ENCODE results near the gene AQP1. TPM values are rescaled to one million over a fixed set of nuclear protein-coding genes. Genes with fewer than 3 reads are reported as not detected.

AQP1 gene
- total and polyA plus RNA-seq, 8 donors, result 91.6 to 1,008 (median 183) TPM

- DNase-seq (peak in 1 of 4 donors; percentile 68), ATAC-seq (no peak)
- intact Hi-C loops (cut with DNase I), result no loop called here
- Histone ChIP-seq H3K27ac (peak overlapping the region in 1 of 2 donors; percentile 50), H3K27me3 (no peaks in the 10 kb centered on the region), H3K4me1 (peaks cover 23 to 54% of the 10 kb centered on the region in 2 donors), H3K36me3 (no peaks in the 10 kb centered on the region), H3K9me3 (no peaks in the 10 kb centered on the region), H3K4me3 (no peak overlapping the region)
- TF ChIP-seq, protein P1, sequence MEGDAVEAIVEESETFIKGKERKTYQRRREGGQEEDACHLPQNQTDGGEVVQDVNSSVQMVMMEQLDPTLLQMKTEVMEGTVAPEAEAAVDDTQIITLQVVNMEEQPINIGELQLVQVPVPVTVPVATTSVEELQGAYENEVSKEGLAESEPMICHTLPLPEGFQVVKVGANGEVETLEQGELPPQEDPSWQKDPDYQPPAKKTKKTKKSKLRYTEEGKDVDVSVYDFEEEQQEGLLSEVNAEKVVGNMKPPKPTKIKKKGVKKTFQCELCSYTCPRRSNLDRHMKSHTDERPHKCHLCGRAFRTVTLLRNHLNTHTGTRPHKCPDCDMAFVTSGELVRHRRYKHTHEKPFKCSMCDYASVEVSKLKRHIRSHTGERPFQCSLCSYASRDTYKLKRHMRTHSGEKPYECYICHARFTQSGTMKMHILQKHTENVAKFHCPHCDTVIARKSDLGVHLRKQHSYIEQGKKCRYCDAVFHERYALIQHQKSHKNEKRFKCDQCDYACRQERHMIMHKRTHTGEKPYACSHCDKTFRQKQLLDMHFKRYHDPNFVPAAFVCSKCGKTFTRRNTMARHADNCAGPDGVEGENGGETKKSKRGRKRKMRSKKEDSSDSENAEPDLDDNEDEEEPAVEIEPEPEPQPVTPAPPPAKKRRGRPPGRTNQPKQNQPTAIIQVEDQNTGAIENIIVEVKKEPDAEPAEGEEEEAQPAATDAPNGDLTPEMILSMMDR (IDR thresholded peaks at IDR 0.05), result no peak
These were observed 8.5 kb upstream of the AQP1 start for GRCh38 chr7:30903146-30903545.

- Histone ChIP-seq H3K27me3 (no peaks in the 10 kb centered on the region), H3K4me1 (peaks cover 23 to 56% of the 10 kb centered on the region in 2 donors), H3K4me3 (no peak overlapping the region), H3K27ac (peak overlapping the region in 1 of 2 donors; percentile 58), H3K36me3 (no peaks in the 10 kb centered on the region), H3K9me3 (no peaks in the 10 kb centered on the region)
- intact Hi-C loops (cut with DNase I), result no loop called here
- TF ChIP-seq, protein P1 (IDR thresholded peaks at IDR 0.05), result no peak
- DNase-seq (peak in 1 of 4 donors; percentile 60), ATAC-seq (no peak)
These were observed 7.1 kb upstream of the AQP1 start for GRCh38 chr7:30904561-30904960.

GRCh38 chr7:30905078-30906012 is 6.3 kb upstream of the AQP1 start:
- peak in 1 of 4 donors; percentile 58 for DNase-seq
- TF ChIP-seq, protein P1 (IDR thresholded peaks at IDR 0.05), result no peak
- Histone ChIP-seq H3K9me3 (no peaks in the 10 kb centered on the region), H3K27me3 (no peaks in the 10 kb centered on the region), H3K4me3 (no peak overlapping the region), H3K36me3 (no peaks in the 10 kb centered on the region), H3K4me1 (peaks cover 26 to 60% of the 10 kb centered on the region in 2 donors), H3K27ac (peak overlapping the region; percentile 58)
- intact Hi-C loops (cut with DNase I), result no loop called here
- ATAC-seq, result peak; percentile 58

GRCh38 chr7:30906014-30906413 is 5.6 kb upstream of the AQP1 start:
- intact Hi-C loops (cut with DNase I), result no loop called here
- peaks cover 33 to 65% of the 10 kb centered on the region in 2 donors for H3K4me1 ChIP-seq
- no peaks in the 10 kb centered on the region for H3K9me3 ChIP-seq
- peak overlapping the region; percentile 58 for H3K27ac ChIP-seq
- no peaks in the 10 kb centered on the region for H3K36me3 ChIP-seq
- TF ChIP-seq, protein P1 (IDR thresholded peaks at IDR 0.05), result no peak
- H3K4me3 ChIP-seq, result no peak overlapping the region
- peak in 3 of 4 donors; percentile 53 to 88 (median 84) for DNase-seq
- no peaks in the 10 kb centered on the region for H3K27me3 ChIP-seq
- peak; percentile 82 for ATAC-seq

DNA sequence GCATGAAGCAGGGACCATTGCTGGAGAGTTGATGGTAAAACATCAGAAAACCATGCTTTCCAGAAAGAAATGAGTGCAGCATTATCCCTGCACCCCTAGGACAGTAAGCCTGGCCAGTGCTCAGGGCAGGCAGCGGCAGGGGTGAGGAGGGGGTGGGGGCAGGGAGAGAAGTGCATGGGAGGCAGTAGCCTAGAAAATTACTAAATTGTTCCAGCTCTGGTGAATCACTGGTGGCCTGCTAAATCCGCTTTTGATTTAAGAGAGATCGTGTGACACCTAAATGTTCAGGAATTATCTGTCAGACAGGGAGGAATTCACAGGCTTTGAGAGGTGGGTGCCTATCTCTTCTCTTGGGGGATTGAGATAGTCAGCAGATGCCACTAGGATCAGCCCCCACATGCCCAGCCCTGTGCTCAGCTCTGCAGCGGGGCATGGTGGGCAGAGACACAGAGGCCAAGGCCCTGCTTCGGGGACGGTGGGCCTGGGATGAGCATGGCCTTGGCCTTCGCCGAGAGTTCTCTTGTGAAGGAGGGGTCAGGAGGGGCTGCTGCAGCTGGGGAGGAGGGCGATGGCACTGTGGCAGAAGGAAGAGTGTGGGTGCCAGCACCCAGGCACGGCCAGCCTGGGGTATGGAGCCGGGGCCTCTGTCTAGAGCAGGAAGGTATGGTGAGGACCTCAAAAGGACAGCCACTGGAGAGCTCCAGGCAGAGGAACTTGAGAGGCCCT is 5.0 kb upstream of the AQP1 start:
- Histone ChIP-seq H3K4me3 (no peak overlapping the region), H3K36me3 (no peaks in the 10 kb centered on the region), H3K9me3 (no peaks in the 10 kb centered on the region), H3K4me1 (peaks cover 38 to 68% of the 10 kb centered on the region in 2 donors), H3K27me3 (no peaks in the 10 kb centered on the region), H3K27ac (peak overlapping the region; percentile 54 to 58)
- TF ChIP-seq, protein P1 (IDR thresholded peaks at IDR 0.05), result no peak
- ATAC-seq (peak; percentile 9), DNase-seq (peak in 1 of 4 donors; percentile 71)
- intact Hi-C loops (cut with DNase I), result no loop called here
